GM19395 (cell line): ENCODE data around the gene ALG3.
A peak's percentile ranks its signal among the peaks of the same experiment; 100 is the strongest.

ENCODE experiments used
- ATAC-seq: cut with Tn5 transposase; IDR thresholded peaks from one replicate; pipeline ENCODE4 v1.9.1; 2021; ENCODE audit warnings: mild to moderate bottlenecking, moderate library complexity; ENCODE audit not compliant: unreplicated experiment

The ALG3 gene

GRCh38 chr3:184260724-184261269 is 12.0 kb upstream of the ALG3 start:
- no peak for ATAC-seq

GRCh38 chr3:184259878-184260723 is 11.3 kb upstream of the ALG3 start:
- ATAC-seq, result no peak

GRCh38 chr3:184259396-184259877 is 10.7 kb upstream of the ALG3 start:
- no peak for ATAC-seq

GRCh38 chr3:184258926-184259325 is 10.2 kb upstream of the ALG3 start:
- no peak for ATAC-seq

GRCh38 chr3:184257083-184257915 is 8.5 kb upstream of the ALG3 start:
- no peak for ATAC-seq

- no peak for ATAC-seq
These were observed 6.7 kb upstream of the ALG3 start for GRCh38 chr3:184255291-184256039.

GRCh38 chr3:184250167-184250828 is 1.5 kb upstream of the ALG3 start:
- ATAC-seq, result peak; percentile 74

- peak; percentile 86 for ATAC-seq
These were observed 827 bp upstream of the ALG3 start, which contains the start of gene EEF1AKMT4 for GRCh38 chr3:184249412-184250166. EEF1AKMT4 (plus strand) TSS chr3:184249672; CDS start chr3:184249695, 23 bp downstream.

GRCh38 chr3:184242297-184242685 is 6.5 kb downstream of the ALG3 start:
- no peak for ATAC-seq

GRCh38 chr3:184241447-184242296 is 7.1 kb downstream of the ALG3 start:
- no peak for ATAC-seq

GRCh38 chr3:184241141-184241446 is 7.7 kb downstream of the ALG3 start:
- ATAC-seq, result no peak

GRCh38 chr3:184240384-184241140 is 8.2 kb downstream of the ALG3 start:
- no peak for ATAC-seq

GRCh38 chr3:184239708-184240107 is 9.1 kb downstream of the ALG3 start:
- ATAC-seq, result no peak

- ATAC-seq, result no peak
These were observed 9.5 kb downstream of the ALG3 start for GRCh38 chr3:184239221-184239620.

GRCh38 chr3:184238246-184238818 is 10.4 kb downstream of the ALG3 start:
- no peak for ATAC-seq

- ATAC-seq, result no peak
These were observed 11.0 kb downstream of the ALG3 start for GRCh38 chr3:184237807-184238206.

- ATAC-seq, result no peak
These were observed 11.6 kb downstream of the ALG3 start for GRCh38 chr3:184237211-184237610.

- no peak for ATAC-seq
These were observed 12.1 kb downstream of the ALG3 start for GRCh38 chr3:184236636-184237035.
